Ishikawa (cell line): ENCODE data around the gene ACVR1B.

Source experiments
- EP300 ChIP-seq: IDR thresholded peaks from 2 replicates; pipeline ENCODE4 v1.6.1; 2012; ENCODE audit warnings: borderline replicate concordance
- TCF12 ChIP-seq: IDR thresholded peaks from 2 replicates; pipeline ENCODE4 v1.6.1; 2012; ENCODE audit warnings: low read depth
- TF ChIP-seq, protein P1 (sequence below): IDR thresholded peaks from 2 replicates; pipeline ENCODE4 v1.6.1; 2012

DNA sequence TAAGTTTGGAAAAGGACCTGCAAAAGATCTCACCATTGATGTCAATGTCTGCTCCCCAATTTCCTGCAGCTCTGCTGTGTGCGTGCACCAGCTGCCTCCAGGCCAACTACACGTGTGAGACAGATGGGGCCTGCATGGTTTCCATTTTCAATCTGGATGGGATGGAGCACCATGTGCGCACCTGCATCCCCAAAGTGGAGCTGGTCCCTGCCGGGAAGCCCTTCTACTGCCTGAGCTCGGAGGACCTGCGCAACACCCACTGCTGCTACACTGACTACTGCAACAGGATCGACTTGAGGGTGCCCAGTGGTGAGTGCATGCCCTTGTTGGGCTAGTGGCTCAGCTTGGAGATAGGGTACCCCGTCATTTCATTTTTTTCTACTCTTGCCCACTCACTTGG is 23.7 kb downstream of the ACVR1B start:
- no peak for TF ChIP-seq TCF12
- no peak for TF ChIP-seq EP300
- TF ChIP-seq, protein P1, sequence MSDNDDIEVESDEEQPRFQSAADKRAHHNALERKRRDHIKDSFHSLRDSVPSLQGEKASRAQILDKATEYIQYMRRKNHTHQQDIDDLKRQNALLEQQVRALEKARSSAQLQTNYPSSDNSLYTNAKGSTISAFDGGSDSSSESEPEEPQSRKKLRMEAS, result no peak
